ENCODE data around the gene ZKSCAN3.
"Not testable (repeated sequence)": the region's sequence is repeated elsewhere in the genome, so short reads cannot be mapped to it uniquely, and the experiment has no call there.

The ZKSCAN3 gene

DNA sequence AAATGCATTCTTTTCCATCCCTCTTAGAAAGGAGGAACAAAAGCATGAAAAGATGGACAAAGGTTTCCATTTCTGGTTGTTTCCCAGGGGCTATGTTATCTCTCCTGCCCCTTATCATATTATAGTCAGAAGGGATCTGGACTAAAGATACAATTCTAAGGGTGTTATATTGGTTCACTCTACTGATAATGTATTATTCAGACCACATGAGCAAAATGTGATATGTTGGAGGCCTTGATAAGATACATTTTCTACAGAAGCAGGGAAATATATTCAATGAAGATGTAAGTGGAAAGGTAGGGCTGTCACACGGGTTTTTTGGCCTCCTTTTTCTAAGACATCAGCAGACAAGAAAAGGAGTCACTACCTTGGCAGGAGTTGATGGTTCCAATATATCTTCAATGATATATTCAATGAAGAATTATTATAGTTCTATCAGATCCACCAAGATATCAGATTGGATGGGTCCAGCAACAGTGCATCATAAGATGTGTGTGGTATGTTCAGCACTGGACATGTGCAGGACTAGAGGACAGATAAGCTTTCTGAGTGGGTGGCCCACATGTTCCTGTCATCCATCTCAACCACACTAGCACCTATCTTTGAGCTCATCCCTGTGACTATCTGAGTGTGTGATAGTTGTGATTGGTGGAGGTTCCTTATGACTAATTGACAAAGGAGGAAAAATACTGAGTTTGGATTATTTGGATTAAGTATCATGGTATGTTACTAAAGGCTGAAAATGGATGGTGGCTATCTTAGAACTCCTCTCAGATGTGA is 5.7 kb upstream of the ZKSCAN3 start:
- DNase-seq, result no peak

DNA sequence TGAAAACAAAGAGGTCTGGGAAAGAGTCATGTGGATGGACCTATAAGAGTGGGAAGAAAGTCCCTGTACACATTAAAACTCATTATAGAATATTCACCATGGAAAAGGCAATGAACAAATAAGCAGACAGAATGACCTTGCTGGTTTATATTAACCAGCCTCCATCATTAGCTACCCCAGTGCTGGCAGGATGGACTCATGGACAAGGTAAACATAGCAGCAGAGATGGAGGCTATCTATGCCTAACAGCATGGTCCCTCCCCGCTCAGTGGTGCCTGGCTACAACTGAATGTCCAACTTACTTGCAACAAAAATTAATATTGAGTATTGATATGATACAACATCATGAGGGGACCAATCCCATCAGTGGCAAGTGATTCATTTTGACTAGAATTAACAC is 4.5 kb upstream of the ZKSCAN3 start:
- no peak for DNase-seq

DNA sequence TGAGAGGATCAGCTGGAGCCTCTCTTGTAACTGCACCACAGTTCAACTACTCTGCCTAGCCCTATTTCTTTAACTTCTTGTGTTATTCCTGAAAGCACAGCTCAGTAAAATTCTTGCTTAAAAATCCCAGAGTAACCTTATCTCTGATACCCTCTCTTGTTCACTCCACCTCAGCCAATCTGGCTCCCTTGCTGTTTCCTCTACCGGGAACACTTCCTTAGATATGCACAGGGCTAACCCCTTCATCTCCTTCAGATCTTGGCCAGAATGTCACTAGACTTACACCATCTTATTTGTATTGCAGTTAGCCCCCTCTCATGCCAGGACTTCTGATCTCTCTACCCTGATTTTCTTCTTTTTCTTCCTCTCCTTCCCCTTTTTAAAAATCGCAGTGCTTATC is 2.6 kb upstream of the ZKSCAN3 start:
- DNase-seq, result no peak

DNA sequence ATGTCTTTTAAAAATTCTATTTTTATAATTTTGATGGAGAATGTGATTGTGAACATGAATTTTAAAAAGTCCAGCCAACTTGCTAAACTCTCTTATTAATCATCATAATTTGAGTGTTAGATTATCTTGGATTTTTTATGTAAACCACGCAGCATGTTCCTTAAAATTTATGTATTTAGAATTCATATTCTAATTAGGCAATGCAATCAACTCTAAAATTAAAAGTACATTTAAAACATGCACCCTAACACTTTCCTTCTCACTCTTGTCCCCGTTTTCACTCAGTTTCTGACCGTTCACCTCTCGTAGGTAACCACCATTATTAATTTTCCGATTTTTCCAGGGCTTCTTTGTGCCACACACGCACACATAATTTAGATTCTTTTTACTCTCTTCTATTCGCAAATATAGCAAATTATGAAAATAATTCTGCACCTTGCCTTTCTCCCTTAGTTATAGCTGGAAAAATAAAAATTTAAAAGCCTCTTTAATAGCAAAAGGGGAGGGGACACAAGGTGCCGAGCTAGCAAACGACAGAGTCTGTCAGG is 329 bp upstream of the ZKSCAN3 start:
- DNase-seq, result no peak

DNA sequence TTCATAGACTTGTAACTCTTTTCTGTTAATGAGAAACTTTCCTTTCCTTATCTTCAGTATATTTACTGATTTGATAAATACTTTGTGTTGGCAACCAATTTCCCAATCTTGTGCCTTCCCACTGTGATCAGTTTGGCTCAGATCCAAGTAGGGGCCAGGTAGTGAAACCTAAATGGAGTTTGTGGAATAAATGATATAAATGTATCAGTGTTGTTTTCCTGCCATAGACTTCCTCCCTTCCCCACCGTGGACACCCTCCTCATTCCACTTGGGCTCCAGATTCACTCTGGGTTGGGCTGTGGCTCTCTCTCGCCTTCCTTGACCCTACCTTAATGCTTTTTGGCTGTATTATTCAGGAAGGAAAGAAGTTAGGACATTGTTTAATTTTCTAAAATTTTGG is 1.3 kb downstream of the ZKSCAN3 start:
- no peak for DNase-seq

DNA sequence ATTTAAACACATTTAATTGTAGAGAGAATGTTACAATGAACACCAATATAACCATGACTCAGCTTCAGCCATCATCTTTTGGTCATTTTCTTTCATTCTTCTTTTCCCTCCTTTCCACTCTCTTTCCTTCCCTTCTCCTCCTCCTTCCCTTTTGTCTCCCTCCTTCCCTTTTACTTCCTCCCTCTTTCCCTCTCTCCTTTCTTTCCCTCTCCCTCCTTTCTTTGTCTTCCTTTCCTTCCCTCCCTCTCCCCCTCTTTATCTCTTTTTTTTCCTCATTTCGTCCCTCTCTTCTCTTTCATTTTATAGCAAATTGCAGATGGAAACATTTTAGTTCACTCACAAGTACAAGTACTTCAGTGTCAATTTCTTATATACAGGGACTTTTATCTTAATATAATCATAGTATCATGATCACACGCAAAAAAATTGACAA is 1.8 kb downstream of the ZKSCAN3 start:
- DNase-seq, result no peak

DNA sequence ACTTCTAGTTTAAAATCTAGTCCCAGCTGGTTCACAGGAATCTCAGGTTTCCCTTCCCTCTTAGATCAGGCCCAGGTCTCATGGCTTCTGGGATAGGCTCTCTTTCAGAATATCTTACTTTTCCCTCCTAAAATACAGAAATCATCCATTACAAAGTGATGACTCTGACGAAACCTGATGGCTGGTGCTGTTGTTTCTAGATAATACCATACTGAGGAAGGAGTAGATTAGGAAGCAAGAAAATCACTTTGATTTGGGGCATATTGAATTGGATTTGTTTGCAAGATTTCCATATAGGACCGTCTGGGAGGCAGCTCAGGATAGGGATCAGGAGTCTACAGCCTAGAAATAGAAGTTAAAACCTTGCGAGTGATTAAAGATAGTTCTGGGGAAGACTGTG is 3.6 kb downstream of the ZKSCAN3 start:
- no peak for DNase-seq

DNA sequence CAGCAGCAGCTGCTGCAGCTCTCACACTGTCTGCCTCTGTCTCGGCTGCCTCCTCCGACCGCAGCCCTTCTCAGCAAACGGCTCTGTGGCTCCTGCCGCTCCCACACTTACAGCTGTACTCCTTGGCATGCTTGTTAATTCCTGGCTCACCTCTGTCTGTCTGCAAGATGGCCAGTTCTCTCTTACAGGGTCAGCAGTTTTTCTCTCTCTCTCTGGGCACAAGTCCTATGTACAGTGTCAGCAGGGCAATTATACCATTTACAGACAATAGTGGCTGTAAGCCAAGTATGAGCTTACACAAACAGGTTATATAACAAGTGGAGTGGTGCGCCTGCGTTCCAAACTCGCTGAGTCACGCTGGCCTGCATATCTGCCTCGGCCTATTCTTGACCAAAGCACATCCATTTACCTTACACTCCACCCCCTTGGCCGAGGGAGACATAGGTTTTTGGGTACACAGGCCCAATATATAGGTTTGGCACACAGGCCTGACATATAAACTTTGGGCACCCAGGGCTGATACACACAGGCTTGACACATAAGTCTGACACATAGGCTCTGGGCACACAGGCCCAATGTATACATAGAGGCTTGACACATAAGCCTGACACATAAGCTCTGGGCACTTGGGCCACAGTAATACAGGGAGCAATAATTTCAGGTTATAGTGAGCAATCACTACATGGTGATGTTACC is 4.4 kb downstream of the ZKSCAN3 start:
- peak; percentile 87 for DNase-seq

DNA sequence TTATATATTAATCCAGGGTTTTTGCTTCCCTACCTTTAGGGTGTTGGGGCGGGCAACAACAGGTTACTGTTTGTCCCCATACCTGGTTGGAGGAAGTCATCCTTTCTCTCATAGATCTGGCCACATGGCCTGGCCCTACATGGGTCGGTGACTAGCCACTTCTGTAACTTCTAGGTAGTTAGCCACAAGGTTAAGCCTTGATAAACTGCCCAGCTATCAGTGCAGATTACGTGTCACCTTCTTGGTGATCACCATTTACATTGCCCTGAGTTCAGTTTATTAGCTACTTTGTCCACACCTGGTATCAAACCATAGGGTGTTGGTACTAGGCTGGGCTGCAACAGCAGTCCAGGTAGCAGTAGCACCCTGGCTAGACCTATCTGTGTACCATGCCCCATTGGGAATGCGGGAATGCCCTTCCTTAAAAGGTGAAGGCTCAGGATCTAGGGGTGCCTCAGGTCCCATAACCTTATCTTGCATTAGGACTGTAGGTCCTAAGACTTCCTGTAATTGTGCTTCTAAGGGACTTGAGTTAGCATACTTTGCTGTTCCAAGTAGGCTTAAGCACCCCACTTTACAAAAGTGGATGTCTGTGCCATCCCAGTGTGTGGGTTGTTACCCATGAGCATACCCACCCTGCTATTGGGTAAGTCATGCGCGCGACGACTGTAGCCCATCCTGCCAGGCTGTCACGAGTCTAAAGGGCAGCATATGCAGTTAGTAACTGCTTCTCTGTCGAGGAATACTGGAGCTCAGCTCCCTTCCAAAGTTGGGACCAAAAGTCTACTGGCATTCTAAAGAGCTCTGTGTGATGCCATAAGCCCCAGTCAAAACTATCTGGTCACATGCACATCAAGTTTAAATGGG is 5.2 kb downstream of the ZKSCAN3 start:
- no peak for DNase-seq

DNA sequence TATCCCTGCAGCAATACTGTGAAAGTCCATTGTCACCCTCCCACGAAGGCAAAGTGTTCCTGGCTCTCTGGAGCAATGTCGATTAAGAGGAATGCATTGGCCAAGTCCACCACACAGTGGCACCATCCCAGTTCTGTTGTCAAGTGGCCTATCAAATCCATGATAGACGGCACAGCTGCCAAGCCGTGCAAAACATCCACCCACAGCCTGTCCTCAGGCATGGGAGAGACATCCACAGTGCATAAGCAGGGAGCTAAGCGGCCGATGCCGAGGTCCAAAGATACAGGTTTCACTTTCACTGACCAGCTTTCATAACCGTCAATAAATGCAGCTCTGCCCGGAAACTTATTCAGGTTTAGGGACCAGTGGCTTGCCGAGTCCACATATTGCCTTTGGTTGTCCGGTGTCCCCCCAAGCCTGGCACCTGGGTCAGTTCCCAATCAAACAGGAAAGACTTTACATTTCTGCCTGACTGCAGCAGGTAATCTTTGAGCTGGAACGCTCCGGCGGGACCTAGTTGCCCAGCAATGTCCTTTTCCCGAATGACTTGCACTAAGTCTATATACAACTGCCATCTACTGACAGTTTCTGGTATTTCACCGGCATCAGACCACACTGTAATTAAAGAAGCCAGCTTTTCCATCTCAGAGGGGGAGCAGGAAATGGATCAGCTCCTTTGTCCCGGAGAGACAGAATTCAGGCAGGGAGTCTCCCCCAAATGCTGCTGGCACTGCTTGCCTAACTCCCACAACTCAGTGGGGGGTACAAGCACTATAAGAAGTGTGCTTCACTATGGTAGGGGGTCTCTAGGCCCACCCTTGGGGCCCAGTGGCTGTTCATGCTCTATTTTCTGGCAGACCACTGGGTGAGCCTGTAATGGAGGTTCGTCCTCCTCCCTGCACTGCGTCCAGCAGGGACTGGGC is 6.3 kb downstream of the ZKSCAN3 start:
- peak; percentile 87 for DNase-seq

DNA sequence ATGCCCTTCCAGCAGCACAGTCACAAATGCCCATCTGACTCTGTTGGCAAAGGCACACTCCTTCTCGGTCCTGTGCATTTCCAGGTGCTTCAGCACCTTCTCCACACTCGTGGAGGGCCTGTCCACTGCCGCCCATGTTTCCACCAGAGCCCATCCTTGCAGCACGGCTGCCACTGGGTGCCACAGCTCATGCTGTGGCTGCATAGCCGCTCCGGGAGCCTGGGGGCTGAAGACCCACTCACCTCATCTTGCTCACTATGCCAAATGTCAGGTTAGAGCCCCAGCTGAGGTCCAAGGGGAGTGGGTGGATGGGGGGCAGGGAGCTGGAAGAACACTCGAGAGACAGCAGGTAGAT is 6.9 kb downstream of the ZKSCAN3 start:
- no peak for DNase-seq

DNA sequence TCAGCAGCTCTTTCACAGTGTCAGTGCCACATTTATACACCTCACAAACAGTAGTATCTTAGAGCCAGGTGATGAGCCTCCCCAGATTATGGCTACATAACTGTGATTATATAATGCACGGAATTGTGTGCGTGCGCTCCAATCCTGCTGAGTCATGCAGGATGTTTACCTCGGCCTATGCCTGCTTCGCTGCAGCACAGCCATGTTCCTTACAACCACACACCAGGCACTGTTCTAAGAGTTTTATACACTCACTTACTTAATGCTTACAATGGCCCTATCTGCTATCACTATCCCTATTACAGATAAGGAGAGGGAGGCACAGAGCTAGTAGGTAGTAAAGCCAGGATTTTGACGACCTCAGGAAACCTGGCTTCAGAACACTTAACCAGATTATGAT is 7.3 kb downstream of the ZKSCAN3 start:
- DNase-seq, result peak; percentile 45

DNA sequence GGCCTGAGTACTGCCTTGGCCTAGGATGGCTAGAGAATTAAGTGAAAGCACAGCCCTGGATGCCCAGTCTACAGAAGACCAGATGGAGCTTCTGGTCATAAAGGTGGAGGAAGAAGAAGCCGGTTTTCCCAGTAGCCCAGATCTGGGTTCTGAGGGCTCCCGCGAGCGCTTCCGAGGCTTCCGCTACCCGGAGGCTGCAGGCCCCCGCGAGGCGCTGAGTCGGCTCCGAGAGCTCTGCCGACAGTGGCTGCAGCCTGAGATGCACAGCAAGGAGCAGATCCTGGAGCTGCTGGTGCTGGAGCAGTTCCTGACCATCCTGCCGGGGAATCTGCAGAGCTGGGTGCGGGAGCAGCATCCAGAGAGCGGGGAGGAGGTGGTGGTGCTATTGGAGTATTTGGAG is 9.8 kb downstream of the ZKSCAN3 start:
- not testable (repeated sequence) for DNase-seq

DNA sequence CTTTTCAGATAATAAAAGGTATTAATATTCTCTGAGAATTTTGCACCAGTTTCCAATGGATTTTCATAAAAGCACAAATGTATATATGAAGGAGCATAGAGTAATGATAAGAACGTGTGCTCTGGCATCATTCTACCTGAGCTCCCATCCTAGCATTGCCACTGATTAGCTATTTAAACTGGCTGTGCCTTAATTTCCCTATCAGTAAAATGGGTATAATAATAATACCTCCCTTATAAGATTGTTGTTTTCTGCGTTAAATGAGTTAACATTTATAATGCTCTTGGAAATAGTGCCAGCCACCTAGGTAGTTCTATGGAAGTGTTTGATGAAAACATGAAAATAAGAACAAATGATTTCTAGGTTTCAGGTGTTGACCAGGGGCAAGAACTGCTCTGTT is 11.2 kb downstream of the ZKSCAN3 start:
- DNase-seq, result no peak

DNA sequence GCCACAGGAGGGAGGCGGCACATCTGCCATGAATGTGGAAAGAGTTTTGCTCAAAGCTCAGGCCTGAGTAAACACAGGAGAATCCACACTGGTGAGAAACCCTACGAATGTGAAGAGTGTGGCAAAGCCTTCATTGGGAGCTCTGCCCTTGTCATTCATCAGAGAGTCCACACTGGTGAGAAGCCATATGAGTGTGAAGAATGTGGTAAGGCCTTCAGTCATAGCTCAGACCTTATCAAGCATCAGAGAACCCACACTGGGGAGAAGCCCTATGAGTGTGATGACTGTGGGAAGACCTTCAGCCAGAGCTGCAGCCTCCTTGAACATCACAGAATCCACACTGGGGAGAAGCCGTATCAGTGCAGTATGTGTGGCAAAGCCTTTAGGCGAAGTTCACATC is 15.8 kb downstream of the ZKSCAN3 start:
- DNase-seq, result not testable (repeated sequence)

DNA sequence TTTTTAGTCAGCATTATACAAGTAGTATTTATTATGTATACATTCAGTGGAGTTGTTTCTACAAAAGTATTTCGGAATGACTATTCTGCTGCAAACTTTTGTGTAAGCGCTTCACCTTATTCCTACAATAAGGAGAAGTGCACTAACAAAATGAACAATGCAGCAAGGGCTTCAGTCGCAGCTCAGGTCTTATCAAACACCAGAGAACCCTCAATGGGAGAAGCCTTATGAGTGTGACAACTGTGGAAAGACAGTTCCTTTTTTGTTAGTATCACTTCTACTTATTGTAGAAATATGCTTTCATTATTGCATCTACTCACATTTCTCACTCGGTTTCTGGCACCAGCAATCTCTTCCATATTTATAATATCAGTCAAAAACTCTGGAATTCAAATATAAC is 18.8 kb downstream of the ZKSCAN3 start:
- no peak for DNase-seq

DNA sequence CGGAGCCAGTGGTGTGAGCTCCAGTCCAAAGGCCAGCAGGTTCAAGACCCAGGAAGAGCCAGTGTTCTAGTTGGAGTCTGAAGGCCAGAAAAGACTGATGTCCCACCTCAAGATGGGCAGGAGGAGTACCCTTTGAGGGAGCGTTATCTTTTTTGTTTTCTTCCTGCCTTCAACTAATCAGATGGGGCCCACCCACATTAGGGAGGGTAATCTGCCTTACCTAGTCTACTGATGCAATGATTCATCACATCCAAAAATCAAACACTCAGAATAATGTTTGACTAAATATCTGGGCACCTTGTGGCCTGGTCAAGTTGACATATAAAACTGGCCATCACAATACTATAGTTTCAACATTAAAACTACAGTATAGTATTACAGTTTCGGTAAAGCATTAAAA is 19.7 kb downstream of the ZKSCAN3 start:
- DNase-seq, result no peak

DNA sequence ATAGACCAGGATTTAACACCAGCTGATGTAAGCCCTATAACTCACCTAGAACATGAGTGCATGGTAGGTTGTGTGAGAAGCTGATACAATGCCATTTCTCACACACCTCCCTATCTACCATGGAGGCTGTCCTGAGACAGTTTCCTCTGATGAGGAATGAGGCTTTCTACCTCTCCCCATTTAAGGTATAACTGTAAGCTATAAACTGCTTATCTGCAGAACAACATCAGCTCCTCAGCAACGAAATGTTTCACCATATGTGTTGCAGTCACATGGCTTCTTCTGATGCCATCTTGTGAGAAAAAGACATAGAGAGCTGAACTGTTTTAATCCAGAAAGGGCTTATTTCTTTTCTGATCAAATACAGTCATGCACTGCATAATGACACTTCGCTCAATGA is 20.7 kb downstream of the ZKSCAN3 start:
- DNase-seq, result no peak

DNA sequence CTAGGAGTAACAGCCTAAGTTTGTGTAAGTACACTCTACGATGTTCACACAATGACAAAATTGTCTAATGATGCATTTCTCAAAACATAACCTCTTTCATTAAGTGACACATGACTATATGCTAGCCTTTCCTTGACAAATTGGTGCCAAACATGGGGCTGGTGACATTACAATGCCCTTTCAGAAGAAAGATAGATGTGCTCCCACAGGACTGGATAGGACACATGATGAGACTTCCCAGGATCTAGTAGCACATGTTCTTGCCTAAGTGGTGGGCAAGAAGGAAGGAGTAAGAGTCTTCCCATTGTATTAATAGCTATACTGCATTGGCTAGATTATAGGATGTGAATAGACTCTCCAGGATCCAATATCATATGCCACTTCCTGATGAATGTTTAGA is 21.5 kb downstream of the ZKSCAN3 start:
- DNase-seq, result no peak

DNA sequence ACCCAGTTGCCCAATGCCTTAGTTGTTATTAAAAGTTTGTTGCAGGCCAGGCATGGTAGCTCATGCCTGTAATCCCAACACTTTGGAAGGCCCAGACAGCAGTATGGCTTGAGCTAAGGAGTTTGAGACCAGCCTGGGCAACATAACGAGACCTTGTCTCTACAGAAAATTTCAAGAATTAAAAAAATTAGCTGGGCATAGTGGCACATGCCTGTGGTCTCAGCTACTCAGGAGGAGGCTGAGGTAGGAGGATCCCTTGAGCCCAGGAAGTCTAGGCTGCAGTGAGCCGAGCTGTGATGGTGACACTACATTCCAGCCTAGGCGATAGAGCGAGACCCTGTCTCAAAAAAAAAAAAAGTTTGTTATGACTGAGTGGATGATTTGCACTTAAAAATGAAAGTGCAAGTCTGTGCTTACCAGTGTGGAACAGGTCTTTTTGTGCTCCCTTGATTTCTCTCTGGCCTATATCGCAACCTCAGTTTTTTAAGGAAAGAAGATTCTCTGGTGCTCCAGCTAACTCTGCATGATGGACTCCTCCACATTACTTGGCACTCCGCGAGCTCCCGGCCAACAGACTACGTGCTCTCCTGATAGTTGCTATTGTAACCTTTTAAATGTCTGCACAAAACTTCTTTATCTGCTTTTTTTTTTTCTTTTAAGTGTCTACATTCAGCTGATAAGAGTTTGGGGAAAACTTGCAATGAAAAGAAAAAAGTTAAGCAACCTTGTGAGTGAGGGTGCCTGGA is 22.1 kb downstream of the ZKSCAN3 start:
- no peak for DNase-seq

DNA sequence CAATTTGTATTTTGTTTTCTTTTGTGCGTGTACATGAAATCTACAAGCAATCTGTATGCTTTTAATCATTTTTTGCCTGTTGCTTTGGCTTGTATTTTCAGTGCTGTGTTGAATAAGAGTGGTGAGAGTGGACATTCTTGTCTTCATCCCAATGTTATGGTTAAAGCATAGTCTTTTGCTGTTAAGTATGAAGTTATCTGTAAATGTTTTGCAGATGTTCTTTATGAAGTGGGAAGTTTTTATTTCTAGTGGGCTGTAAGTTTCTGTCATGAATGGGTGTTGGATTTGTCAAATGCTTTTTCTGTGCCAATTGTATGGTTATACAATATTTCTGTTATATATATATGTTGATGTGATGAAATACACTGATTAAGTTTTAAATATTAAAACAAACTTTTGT is 24.2 kb downstream of the ZKSCAN3 start:
- no peak for DNase-seq

DNA sequence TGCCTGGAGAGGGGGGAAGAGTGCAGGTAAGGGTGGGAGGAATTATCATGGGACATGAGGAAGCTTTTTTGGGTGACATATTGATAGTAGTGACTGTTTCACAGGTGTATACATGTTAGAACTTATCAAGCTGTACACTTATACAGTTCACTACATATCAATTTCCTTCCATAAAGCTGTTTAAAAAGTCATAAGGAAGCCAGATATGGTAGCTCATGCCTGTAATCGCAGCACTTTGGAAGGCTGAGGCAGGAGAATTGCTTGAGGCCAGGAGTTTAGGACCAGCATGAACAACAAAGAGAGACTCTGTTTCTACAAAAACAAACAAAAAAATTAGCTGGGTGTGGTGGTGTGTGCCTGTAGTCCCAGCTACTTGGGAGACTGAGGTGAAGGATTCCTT is 28.1 kb downstream of the ZKSCAN3 start:
- no peak for DNase-seq
